Activated effector memory CD4-positive, alpha-beta T cell treated with Interleukin-2 at 50 U/mL for 16 hours (primary cell): Measurements from ENCODE around the gene NLRP5.
"Not testable (repeated sequence)": the region's sequence is repeated elsewhere in the genome, so short reads cannot be mapped to it uniquely, and the experiment has no call there.

Experiments
- DNase-seq: peaks from one replicate; pipeline ENCODE4 v3.0.0-alpha.2; 2020

Gene NLRP5

GRCh38 chr19:56099638-56100539 lies 113.3 kb downstream of the NLRP5 start:
- no peak for DNase-seq

GRCh38 chr19:56101095-56101494 lies 114.5 kb downstream of the NLRP5 start:
- no peak for DNase-seq

GRCh38 chr19:56101746-56102535 lies 115.4 kb downstream of the NLRP5 start:
- DNase-seq, result no peak

DNA sequence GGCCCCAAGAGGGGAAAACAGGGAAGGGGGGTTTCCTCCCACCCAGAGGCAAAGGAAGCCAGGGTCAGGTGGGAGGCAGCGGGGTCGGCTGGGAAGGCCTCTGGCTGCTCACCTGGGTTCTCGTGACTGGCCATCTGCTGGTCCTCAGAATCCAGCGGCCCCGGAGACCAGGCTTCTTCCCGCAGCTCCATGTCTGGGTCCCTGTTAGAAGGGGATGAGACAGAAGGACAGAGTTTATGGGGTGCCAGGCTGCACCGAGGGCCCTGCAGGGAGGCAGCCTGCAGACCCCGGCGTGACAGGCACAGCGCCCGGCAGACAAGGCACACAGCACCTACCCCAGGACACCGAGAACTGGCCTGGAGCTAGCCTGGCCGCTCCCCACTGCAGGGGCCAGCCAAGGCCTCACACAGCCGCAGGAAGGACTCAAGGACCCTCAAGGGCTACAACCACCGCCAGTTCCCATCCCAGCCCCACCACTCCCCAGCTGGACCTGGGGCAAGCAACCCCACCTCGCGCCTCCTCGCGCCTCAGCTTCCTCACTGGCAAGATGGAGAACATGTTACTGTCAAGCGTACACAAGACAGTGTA lies 116.5 kb downstream of the NLRP5 start:
- DNase-seq, result no peak

DNA sequence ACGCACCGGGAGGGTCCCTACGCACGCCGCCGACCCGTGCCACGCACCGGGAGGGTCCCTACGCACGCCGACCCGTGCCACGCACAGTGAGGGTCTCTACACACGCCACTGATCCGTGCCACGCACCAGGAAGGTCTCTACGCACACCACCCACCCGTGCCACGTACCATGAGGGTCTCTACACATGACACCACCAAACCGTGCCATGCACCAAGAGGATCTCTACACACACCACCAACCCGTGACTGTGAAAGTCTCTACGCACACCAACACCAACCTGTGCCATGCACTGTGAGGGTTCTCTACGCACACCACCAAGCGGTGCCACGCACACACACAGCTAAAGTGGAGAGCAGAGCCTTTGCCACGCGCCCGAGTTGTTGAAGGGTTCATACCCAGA lies 117.8 kb downstream of the NLRP5 start:
- no peak for DNase-seq

- DNase-seq, result no peak
These were observed 118.6 kb downstream of the NLRP5 start for GRCh38 chr19:56105090-56105701.

DNA sequence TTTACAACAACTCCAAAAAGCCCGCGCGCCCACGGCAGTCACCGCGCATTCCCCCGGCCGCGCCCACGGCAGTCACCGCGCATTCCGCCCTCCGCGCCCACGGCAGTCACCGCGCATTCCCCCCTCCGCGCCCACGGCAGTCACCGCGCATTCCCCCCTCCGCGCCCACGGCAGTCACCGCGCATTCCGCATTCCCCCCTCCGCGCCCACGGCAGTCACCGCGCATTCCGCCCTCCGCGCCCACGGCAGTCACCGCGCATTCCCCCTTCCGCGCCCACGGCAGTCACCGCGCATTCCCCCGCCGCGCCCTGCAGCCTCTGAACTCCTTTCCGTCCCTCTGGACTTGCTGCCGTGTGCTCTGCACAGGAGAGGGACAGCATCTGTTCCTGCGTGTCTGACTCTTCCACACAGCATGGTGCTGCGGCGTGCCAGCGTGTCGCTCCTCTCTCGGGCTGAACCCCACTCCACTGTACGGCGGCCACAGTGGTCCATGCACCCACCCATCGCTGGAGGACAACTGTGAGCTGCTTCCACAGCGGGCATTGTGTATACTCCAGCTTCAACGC lies 119.3 kb downstream of the NLRP5 start:
- not testable (repeated sequence) for DNase-seq

DNA sequence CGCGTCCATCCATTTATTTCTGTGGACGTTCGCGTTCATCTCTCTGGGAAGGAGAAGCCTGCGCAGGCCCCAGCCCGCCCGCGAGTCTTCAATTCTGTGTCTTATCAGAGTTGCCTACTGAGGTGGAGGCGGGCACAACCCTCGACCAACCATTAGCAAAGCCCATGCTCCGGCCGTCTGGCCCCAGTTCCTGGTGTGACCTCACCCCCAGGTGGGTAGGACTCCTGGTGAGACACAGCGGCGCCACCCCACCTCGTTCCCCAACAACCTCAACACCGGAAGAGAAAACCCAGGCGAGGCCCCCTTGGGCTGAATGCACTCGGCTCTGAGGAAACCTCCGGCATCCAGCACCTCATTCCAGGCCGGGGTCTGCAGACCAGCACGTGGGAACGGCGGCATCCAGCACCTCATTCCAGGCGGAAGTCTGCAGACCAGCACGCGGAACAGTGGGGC lies 119.8 kb downstream of the NLRP5 start:
- DNase-seq, result no peak

GRCh38 chr19:56106993-56107392 lies 120.4 kb downstream of the NLRP5 start:
- DNase-seq, result no peak

DNA sequence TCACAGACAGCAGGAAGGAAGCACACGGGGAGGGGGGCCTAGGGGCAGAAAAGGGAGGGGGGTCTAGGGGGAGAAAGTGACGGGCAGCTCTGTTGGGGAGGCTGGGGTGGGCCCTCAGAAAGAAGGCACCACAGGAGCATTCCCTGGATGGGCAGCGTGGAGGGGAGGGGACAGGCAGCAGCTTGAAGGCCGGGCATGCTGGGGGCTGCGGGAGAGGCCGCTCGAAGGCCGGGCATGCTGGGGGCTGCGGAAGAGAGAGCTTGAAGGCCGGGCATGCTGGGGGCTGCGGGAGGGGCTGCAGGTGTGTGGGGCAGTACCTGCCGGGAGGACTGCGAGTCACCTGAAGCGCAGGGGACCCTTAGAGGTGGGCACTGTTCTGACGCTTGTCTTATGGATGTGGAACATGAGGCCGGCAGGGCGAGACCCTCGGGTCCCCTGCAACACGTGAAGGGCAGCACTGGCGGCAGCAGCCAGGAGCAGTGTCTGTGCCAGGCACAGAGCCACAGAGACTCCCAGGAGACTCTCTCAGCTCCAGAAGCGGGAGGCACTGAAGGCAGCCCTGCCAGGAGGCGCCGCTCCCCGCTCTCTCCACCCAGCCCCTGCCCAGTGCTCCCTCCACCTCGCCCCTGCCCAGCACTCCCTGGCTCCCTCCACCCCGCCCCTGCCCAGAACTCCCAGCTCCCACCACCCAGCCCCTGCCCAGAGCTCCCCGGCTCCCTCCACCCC lies 121.2 kb downstream of the NLRP5 start:
- no peak for DNase-seq

GRCh38 chr19:56108447-56109195 lies 122.0 kb downstream of the NLRP5 start:
- no peak for DNase-seq

- no peak for DNase-seq
These were observed 122.7 kb downstream of the NLRP5 start for GRCh38 chr19:56109226-56109625.

DNA sequence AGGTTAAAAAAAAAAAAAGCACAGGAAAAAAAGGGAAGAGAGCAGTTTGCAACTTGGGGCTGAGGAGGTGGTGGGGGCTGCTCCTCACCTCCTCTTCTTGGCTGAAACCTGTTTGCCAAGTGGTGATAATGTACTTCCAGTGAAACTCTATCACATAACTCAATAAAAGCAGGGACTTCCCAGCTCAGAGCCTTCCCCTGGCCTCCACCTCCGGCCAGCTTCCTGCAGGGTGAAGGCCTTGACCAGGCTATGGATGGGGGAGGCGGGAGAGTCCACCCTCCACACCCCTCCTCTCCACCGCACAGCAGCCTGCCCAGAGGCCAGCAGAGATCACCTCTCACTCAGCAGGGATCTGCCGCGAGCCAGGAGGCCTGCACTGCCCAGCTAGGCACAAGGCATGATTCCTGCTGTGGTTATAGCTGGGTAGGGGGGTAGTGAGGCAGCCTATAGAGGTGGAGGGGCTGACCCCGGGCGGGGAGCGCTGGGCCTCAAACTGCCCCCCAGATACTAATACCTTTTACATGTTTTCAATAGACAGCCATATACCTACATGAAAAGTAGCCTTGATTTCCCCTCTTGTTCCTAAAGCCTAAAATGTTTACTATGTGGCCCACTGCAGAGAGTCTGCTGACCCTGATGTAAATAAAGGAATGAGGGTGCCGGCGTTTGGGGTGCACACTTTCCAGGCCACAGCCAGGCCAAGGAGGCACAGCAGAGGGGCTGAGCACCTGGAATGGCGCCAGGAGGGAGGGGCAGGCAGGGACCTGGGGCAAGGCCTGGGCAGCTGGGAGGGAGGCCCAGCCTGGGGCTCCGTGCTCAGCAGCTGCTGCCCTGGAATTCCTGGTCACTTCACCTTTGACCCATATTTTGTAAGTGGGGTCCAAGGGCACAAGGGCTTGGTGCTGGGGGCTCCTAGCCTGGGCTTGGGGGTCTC lies 124.2 kb downstream of the NLRP5 start:
- DNase-seq, result no peak
